HFFc6 (cell line): Measurements from ENCODE around the gene CEP170B. TPM values are rescaled to one million over a fixed set of nuclear protein-coding genes. Genes with fewer than 3 reads are reported as not detected.
"Not testable (repeated sequence)": the region's sequence is repeated elsewhere in the genome, so short reads cannot be mapped to it uniquely, and the experiment has no call there.

ENCODE experiments used
- DNase-seq: peaks from one replicate; pipeline ENCODE4 v3.0.0-alpha.2; 2018
- H3K27ac Mint-ChIP-seq: 2 replicates; pipeline ENCODE4 v1.8.0; 2020; ENCODE audit warnings: mild to moderate bottlenecking, mixed read lengths
- H3K27me3 Mint-ChIP-seq: 2 replicates; pipeline ENCODE4 v1.8.0; 2021; ENCODE audit warnings: mild to moderate bottlenecking, moderate library complexity, mixed read lengths; ENCODE audit not compliant: insufficient read depth
- H3K36me3 Mint-ChIP-seq: 2 replicates; pipeline ENCODE4 v1.8.0; 2021; ENCODE audit warnings: low read depth, mixed read lengths
- H3K4me1 Mint-ChIP-seq: 2 replicates; pipeline ENCODE4 v1.8.0; 2020; ENCODE audit warnings: low read depth, mixed read lengths
- H3K4me3 Mint-ChIP-seq: 2 replicates; pipeline ENCODE4 v1.8.0; 2020; ENCODE audit warnings: mild to moderate bottlenecking, moderate library complexity, mixed read lengths
- H3K9me3 Mint-ChIP-seq: 2 replicates; pipeline ENCODE4 v1.8.0; 2020; ENCODE audit warnings: mild to moderate bottlenecking, mixed read lengths
- CTCF ChIP-seq: fragments of 200-600 bp; sonication (generic); IDR thresholded peaks from 2 replicates; pipeline ENCODE4 v1.5.0; 2021; ENCODE audit warnings: antibody characterized with exemption, mild to moderate bottlenecking
- total RNA-seq, 6 experiments: library from RNA; stranded (reverse); fragmentation: NEBNext Ultra II Directional; extraction: Animal tissue kit (Norgen Biotek cat#: 25700); gene quantifications; 2 replicates in 1 of 6; 3 replicates in 5 of 6; pipeline ENCODE4 v1.2.3, GENCODE V29; 2021

Gene CEP170B
- total RNA-seq, 6 experiments from 2014 or later = 29.9 to 34.9 (median 32.0) TPM

- H3K9me3 Mint-ChIP-seq = no peaks in the 10 kb centered on the region
- H3K27me3 Mint-ChIP-seq = peaks cover 3% of the 10 kb centered on the region
- H3K36me3 Mint-ChIP-seq = no peaks in the 10 kb centered on the region
- no peak for TF ChIP-seq CTCF
- no peak overlapping the region for H3K27ac Mint-ChIP-seq
- no peaks in the 10 kb centered on the region for H3K4me1 Mint-ChIP-seq
- no peak overlapping the region for H3K4me3 Mint-ChIP-seq
- DNase-seq = no peak
Observed at GRCh38 chr14:104881369-104881979, 16.4 kb downstream of the CEP170B start.

- Mint-ChIP-seq H3K36me3 (no peaks in the 10 kb centered on the region), H3K4me3 (no peak overlapping the region), H3K27ac (no peak overlapping the region), H3K27me3 (peaks cover 3% of the 10 kb centered on the region), H3K9me3 (no peaks in the 10 kb centered on the region), H3K4me1 (no peaks in the 10 kb centered on the region)
- no peak for DNase-seq
- no peak for TF ChIP-seq CTCF
Observed at GRCh38 chr14:104882325-104882973, 17.4 kb downstream of the CEP170B start.

GRCh38 chr14:104882991-104883660 lies 18.1 kb downstream of the CEP170B start:
- Mint-ChIP-seq H3K4me1 (no peaks in the 10 kb centered on the region), H3K9me3 (no peaks in the 10 kb centered on the region), H3K36me3 (no peaks in the 10 kb centered on the region), H3K27ac (no peak overlapping the region), H3K27me3 (peaks cover 3% of the 10 kb centered on the region), H3K4me3 (no peak overlapping the region)
- no peak for DNase-seq
- no peak for TF ChIP-seq CTCF

GRCh38 chr14:104883681-104884361 lies 18.8 kb downstream of the CEP170B start:
- Mint-ChIP-seq H3K9me3 (no peaks in the 10 kb centered on the region), H3K27me3 (peaks cover 3% of the 10 kb centered on the region), H3K4me3 (no peak overlapping the region), H3K27ac (no peak overlapping the region), H3K4me1 (no peaks in the 10 kb centered on the region), H3K36me3 (no peaks in the 10 kb centered on the region)
- no peak for DNase-seq
- TF ChIP-seq CTCF = no peak

GRCh38 chr14:104884381-104884780 lies 19.3 kb downstream of the CEP170B start:
- not testable (repeated sequence) for H3K36me3 Mint-ChIP-seq, DNase-seq, H3K27ac Mint-ChIP-seq, H3K4me1 Mint-ChIP-seq, H3K4me3 Mint-ChIP-seq, H3K27me3 Mint-ChIP-seq, H3K9me3 Mint-ChIP-seq
